NCI-H187 (cell line): ENCODE results near the gene CNN1.

Source experiments
- DNase-seq, 2 experiments: peaks; one replicate each; lab custom pipeline; 2025; lab: John Stamatoyannopoulos, UW

The CNN1 gene

GRCh38 chr19:11538232-11539036 lies at the start of gene CNN1:
Gene CNN1 (plus strand): TSS chr19:11538851. CDS start chr19:11538928, 77 bp downstream.
- DNase-seq = no peak

GRCh38 chr19:11489378-11489777 lies 49.3 kb upstream of the CNN1 start:
- no peak for DNase-seq

GRCh38 chr19:11494634-11495285 lies 43.9 kb upstream of the CNN1 start:
- DNase-seq = no peak

- no peak for DNase-seq
These were observed 43.2 kb upstream of the CNN1 start for GRCh38 chr19:11495481-11495880.

GRCh38 chr19:11495885-11496284 lies 42.8 kb upstream of the CNN1 start:
- DNase-seq = no peak

- DNase-seq = peak in 1 of 2 experiments; percentile 7
These were observed 42.1 kb upstream of the CNN1 start for GRCh38 chr19:11496391-11497163.

- no peak for DNase-seq
These were observed 39.4 kb upstream of the CNN1 start for GRCh38 chr19:11499220-11499726.

GRCh38 chr19:11499890-11500420 lies 38.7 kb upstream of the CNN1 start:
- no peak for DNase-seq

- no peak for DNase-seq
These were observed 34.1 kb upstream of the CNN1 start for GRCh38 chr19:11504502-11505031.

GRCh38 chr19:11505032-11505503 lies 33.6 kb upstream of the CNN1 start:
- DNase-seq = peak; percentile 74 to 88

GRCh38 chr19:11505504-11506100 lies 33.0 kb upstream of the CNN1 start, which contains the start of gene ZNF653:
Gene ZNF653 (minus strand): TSS chr19:11505839. CDS start chr19:11505786, 53 bp downstream.
- DNase-seq = peak; percentile 70 to 71

- no peak for DNase-seq
These were observed 32.5 kb upstream of the CNN1 start for GRCh38 chr19:11506101-11506555.

- DNase-seq = no peak
These were observed 31.7 kb upstream of the CNN1 start for GRCh38 chr19:11506967-11507366.

GRCh38 chr19:11507370-11508078 lies 31.1 kb upstream of the CNN1 start:
- no peak for DNase-seq

GRCh38 chr19:11510444-11510843 lies 28.2 kb upstream of the CNN1 start:
- no peak for DNase-seq

GRCh38 chr19:11513946-11514345 lies 24.7 kb upstream of the CNN1 start:
- DNase-seq = no peak

- DNase-seq = no peak
These were observed 19.5 kb upstream of the CNN1 start for GRCh38 chr19:11519138-11519537.

GRCh38 chr19:11528551-11529341 lies 9.9 kb upstream of the CNN1 start, which contains the start of gene ECSIT:
Gene ECSIT (minus strand): TSS chr19:11529134. CDS start chr19:11519170, 9,964 bp downstream.
- peak; percentile 78 to 87 for DNase-seq

- DNase-seq = no peak
These were observed 8.2 kb upstream of the CNN1 start for GRCh38 chr19:11530432-11530831.
